NK-92 (cell line): ENCODE measurements around the gene PKNOX2.
"Not testable (repeated sequence)": the region's sequence is repeated elsewhere in the genome, so short reads cannot be mapped to it uniquely, and the experiment has no call there.

Experiments
- DNase-seq: peaks from one replicate; lab custom pipeline; 2025; ENCODE audit not compliant: unreplicated experiment; lab: John Stamatoyannopoulos, UW

The PKNOX2 gene

DNA sequence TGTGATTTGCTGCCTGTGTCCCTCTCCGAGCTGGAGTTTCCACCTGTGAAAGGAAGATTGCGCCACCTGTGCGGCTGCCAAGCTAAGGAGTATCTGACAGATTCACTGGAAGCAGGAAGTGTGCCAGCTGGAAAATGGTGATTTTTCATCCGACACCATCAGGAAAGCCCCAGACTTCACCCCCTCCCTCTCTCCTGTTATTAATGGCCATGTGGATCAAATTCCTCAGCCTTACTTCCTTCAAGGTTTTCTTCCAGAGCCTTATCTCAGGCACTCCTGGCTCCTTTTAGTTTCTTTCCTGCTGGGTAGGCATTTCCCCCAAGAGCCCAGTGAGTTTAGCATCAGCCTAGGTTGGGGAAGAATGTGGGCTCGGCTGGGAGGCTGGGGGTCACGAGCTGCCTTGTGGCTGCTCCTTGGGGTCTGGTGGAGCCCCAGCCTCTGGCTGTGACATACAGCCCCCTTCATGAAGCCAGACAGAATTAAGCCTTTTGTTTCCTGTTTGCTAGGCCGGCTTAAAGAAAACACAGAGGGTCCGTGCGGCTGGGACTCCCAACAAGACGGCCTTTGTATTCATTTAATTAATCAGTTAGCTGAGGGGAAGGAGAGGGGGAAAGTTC is 37.1 kb downstream of the PKNOX2 start:
- no peak for DNase-seq

DNA sequence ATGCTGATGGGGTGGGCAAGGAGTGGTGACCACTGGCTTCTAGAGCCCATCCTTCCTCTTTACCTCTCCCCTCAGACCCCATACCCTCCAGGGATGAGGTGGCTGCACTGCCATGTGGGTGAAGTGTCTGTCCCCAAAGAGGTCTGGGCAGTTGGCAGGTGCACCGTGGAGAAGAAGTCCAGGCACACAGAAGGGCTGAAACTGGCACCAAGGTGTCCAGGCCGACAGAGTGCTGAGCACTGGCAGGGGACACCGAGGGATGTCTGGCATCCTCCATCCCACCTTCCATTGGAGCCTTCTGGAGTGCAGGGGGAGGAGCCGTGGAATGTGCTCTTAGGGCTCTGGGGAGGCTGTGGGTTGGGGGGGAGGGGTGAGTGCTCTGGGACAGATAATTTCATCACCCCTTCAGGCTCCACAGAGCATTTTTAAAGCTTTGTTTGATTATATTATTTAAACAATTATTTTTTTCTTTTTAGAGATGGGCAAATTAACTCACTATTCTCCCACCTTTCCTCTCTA is 37.9 kb downstream of the PKNOX2 start:
- no peak for DNase-seq

DNA sequence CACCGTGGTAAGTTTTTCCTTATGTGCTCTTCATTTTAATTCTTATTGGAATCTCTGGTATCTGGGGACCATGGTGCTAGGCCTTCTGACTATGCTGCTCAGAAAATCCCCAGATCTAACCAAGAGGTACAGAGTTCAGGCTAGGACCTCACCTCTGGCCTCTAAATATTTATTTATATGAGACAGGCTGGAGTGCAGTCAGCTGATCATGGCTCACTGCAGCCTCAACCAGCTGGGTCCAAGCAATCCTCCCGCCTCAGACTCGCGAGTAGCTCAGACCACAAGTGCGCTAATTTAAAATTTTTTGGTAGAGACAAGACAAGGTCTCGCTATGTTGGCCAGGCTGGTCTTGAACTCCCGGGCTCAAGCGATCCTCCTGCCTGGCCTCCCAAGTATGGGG is 38.4 kb downstream of the PKNOX2 start:
- no peak for DNase-seq

DNA sequence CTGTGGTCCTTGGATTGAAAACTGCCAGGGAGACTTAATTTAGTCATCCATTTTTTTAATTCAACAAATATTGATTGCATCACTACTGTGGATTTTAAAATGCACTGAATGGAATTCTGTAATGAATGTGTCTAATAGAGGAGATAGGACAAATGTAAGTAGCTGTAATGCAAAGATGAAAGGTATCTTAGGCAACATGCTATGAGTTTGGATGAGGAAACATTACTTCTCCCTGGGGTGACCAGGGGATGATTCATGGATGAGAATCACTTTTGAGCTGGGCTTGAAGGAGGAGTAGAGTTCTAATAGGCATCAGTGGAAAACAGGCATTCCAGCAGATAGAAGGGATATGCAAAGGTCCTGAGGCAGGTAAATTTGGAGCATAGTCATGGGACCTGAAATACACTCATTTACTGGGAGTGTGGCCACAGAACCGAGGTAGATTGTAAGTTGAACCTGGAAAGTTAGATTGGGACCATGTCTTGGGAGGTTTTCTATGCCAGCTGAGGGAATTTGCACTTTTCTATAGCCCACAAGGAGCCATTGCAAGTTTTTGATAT is 43.4 kb downstream of the PKNOX2 start:
- no peak for DNase-seq

- DNase-seq, result no peak
These were observed 45.5 kb downstream of the PKNOX2 start for GRCh38 chr11:125210066-125210465.

- DNase-seq, result no peak
These were observed 46.8 kb downstream of the PKNOX2 start for GRCh38 chr11:125211191-125211947.

GRCh38 chr11:125211948-125212340 is 47.4 kb downstream of the PKNOX2 start:
- no peak for DNase-seq

GRCh38 chr11:125214601-125215565 is 50.3 kb downstream of the PKNOX2 start:
- no peak for DNase-seq

DNA sequence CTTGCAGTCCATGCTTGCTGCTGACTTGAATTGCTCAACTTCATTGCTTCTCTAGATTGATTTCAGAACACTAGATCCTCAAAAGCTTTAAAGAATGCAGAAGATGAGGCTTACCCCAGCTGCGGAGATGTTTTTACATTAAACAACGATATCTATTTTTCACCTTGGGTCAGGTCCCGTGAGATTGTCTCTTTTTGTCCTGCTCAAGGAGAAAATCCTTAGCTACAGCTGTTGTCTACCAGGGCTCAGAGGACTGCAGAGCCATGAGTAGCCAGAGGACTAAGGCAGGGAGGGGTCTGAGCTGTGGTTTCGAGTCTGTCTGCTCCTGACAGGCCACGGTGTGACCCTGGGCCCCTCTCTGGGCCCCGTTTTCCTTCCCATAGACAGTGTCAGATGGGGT is 51.4 kb downstream of the PKNOX2 start:
- DNase-seq, result no peak

DNA sequence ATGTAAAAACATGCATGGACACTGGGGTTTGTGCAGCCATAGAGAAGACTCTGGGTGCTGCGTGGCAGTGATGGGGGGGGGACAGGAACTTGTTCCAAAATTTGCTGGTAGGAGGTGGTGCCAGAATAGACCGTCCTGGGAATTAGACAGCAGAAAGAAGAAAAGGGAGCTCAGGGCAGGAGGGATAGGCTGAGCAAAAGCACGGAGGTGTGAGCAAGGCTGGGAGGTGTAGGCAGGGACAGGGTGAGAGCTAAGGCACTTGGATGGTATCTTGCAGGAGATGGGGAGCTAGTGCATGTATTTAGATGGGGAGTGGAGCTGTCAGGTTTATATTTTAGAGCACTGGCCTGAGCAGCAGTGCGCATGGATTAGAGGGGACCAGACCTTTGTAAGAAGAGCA is 53.8 kb downstream of the PKNOX2 start:
- DNase-seq, result no peak

GRCh38 chr11:125221461-125221860 is 56.9 kb downstream of the PKNOX2 start:
- DNase-seq, result no peak

DNA sequence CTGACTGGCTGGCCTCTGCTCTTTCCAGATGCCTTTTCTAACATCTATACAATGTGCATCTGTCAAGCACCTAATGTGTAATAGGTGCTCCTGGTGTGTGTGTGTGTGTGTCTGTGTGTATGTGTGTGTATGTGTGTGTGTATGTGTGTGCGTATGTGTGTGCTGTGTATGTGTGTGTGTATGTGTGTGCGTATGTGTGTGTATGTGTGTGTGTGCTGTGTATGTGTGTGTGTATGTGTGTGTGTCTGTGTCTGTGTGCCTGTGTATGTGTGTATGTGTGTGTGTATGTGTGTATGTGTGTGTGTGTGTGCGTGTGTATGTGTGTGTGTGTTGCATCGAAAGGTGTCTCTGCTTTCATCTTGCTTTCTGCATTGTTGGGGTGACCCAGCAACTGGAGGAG is 57.9 kb downstream of the PKNOX2 start:
- no peak for DNase-seq

DNA sequence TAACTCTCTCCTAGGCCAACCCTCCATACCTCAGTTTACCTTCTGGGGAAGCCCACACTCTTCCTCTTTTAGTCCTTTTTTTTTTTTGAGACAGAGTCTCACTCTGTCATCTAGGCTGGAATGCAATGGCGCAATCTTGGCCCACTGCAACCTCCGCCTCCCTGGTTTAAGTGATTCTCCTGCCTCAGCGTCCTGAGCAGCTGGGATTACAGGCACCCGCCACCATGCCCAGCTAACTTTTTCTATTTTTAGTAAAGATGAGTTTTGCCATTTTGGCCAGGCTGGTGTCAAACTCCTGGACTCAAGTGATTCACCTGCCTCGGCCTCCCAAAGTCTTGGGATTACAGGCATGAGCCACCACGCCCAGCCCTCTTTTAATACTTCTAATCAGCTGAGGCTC is 58.6 kb downstream of the PKNOX2 start:
- DNase-seq, result not testable (repeated sequence)

DNA sequence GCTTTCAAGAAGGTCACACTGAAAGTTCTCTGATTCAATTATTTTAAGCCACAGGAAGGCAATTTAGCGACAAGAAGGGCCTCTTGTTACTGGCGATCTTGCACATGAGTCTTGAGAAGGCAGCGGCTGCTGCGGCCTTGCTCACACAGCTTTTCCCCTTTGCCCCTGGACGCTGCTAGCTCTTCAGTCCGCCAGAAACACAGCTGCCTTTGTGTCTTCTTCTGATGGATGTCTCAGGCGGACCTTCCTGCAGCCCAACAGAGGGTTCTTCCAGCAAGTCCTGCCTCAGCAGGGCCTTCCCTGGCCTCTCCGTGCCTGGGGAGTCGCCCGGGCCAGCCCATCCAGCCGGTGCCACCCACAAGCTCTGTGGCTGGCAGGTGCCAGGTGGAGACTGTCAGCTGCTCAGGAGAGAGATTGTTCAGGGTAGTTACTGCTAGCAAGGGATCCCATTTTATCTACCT is 59.4 kb downstream of the PKNOX2 start:
- DNase-seq, result no peak

DNA sequence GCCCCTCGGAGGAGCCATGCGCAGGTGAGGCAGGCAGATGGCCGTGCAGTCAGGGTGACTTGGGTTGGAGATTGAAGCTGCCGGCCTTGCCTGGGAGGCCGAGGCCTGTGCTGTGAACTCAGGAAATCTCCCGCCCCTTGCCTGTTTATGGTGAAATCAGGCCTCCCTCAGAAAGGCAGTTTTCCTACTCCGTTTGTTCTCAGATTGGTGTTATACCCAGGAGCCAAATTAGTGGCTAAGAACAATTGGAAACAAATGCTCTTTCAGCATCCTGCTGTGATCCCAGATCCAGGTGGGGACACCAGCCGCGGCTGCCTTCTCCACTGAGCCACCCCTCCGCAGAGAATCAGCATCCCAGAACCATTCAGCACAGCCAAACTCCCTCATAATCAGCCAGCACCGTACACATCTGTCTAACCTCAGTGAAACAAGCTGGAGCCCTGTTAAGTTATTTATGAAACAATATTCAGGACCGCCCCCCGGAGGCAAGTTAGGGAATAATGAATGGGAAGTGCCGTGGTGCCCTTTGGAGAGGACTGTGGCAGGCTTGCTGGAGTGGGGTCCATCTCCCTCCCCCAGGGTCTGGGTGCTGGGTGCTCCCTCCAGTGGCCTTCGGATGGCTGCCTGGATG is 60.0 kb downstream of the PKNOX2 start:
- DNase-seq, result no peak

DNA sequence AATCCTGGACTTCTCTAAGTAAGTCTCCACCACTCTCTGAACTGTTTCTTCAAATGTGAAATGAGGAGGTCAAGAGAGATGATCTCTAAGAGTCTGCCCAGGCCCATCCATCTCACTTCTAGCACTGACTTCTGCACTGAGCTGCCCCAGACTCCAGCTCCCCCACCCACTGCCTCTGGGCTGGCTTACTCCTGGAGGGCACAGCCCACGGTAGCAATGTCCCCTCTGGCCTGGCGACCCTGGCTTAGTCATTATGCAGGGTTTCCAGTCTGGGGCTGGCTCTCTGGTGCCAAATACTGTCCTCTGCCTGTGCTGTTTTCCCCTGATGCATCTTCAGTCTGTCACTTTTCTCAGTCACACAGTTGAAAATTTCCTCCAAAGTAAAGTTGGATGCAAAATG is 60.9 kb downstream of the PKNOX2 start:
- DNase-seq, result no peak

DNA sequence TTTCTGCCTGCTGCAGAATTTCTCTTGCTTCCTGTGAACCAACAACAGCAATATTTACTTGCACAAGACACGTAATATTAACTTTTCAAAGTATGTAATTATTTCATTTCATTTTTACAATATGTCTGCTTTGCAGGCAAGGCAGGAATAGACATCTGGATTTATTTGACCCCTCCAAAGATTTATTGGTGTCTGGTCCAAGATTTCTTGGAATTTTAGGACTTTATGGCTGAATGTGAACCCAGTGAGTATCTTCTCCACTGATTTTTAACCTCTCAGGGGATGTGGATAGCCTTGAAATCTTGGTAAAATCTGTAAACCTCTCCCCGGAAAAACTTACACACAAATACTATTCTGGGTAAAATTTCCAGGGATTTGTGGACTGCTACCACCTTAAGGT is 61.5 kb downstream of the PKNOX2 start:
- no peak for DNase-seq

GRCh38 chr11:125226706-125227105 is 62.2 kb downstream of the PKNOX2 start:
- no peak for DNase-seq

DNA sequence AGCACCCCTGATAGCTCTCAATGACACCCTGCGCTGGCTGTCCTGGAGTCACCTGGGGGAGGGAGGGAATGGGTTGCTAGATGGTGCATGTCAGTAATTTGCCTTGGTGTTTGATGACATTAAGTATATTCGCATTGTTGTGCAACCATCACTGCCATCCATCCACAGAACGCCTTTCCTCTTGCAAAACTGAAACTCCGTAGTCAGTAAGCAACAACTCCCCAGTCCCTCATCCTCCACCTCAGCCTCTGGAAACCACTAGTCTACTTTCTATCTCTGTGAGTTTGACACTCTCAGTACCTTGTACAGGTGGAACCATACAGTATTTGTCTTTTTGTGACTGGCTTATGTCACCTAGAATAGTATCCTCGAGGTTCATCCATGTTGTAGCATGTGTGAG is 62.6 kb downstream of the PKNOX2 start:
- DNase-seq, result no peak

- no peak for DNase-seq
These were observed 63.9 kb downstream of the PKNOX2 start for GRCh38 chr11:125228445-125228844.

DNA sequence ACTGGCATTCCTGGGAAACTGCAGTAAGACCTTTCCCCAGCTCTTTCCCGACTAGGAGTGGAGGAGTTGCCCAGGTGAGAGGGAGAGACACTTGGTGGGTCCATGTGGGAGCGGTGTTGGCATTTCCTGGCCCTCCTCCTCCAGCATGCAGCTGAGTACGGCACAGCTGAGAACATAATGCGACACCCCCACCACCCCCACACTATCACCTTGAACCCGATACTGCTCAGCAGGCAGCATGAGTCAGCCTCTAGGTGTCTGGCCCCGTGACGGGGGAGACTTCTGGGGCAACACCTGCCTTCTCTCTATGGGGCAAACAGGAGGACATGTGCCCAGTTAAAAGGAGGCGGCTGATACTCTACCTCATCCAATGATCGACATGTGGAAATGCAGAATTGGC is 64.4 kb downstream of the PKNOX2 start:
- no peak for DNase-seq
